Measurements from ENCODE around the gene BRCA1.

DNA sequence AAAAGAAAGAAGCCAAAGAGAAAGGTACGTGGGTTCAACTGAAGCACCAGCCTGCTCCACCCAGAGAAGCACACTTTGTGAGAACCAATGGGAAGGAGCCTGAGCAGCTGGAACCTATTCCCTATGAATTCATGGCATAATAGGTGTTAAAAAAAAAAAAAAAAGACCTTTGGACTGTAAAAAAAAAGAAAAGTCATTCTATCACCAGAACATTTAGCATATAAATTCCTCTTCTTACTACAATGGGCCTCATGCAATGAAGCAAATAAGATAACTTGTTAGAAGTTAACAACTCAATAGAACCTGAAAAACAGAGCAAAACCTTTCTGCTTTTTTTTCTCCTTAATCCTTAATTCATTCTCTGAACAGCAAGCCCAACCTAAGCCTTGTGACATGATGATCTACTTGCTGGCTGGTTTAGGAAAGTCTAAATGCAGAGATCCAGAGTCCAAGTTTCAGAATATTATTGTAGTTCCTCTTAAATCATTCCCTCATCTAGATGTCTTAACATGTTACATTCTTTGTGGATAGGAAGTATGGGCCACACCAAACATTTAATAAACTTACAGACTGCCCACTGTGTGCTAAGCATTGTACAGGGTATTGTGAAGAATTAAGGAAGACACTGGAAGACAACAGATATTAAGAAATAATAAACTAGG lies 45.4 kb downstream of the BRCA1 start:
- TF ChIP-seq, protein P1, sequence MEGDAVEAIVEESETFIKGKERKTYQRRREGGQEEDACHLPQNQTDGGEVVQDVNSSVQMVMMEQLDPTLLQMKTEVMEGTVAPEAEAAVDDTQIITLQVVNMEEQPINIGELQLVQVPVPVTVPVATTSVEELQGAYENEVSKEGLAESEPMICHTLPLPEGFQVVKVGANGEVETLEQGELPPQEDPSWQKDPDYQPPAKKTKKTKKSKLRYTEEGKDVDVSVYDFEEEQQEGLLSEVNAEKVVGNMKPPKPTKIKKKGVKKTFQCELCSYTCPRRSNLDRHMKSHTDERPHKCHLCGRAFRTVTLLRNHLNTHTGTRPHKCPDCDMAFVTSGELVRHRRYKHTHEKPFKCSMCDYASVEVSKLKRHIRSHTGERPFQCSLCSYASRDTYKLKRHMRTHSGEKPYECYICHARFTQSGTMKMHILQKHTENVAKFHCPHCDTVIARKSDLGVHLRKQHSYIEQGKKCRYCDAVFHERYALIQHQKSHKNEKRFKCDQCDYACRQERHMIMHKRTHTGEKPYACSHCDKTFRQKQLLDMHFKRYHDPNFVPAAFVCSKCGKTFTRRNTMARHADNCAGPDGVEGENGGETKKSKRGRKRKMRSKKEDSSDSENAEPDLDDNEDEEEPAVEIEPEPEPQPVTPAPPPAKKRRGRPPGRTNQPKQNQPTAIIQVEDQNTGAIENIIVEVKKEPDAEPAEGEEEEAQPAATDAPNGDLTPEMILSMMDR (conservative IDR thresholded peaks at IDR 0.05), result no peak
- no peak for TF ChIP-seq ZFX (IDR thresholded peaks at IDR 0.05)
